GM18526 (cell line): ENCODE measurements around the gene NET1.

ENCODE experiments used
- POLR2A ChIP-seq: IDR thresholded peaks from 3 replicates; pipeline ENCODE4 v1.6.1; 2011; ENCODE audit not compliant: insufficient read length; ENCODE audit errors: extremely low read depth

The NET1 gene

GRCh38 chr10:5428133-5428532, 15.8 kb downstream of the NET1 start:
- no peak for TF ChIP-seq POLR2A

GRCh38 chr10:5433182-5433581, 20.8 kb downstream of the NET1 start:
- no peak for TF ChIP-seq POLR2A

- TF ChIP-seq POLR2A, result no peak
These were observed 21.8 kb downstream of the NET1 start for GRCh38 chr10:5434017-5434753.

GRCh38 chr10:5435328-5435727, 23.0 kb downstream of the NET1 start:
- TF ChIP-seq POLR2A, result no peak

- TF ChIP-seq POLR2A, result no peak
These were observed 27.8 kb downstream of the NET1 start for GRCh38 chr10:5440206-5440605.

- no peak for TF ChIP-seq POLR2A
These were observed 28.7 kb downstream of the NET1 start for GRCh38 chr10:5441106-5441505.

GRCh38 chr10:5442065-5442989, 30.0 kb downstream of the NET1 start:
- no peak for TF ChIP-seq POLR2A

- no peak for TF ChIP-seq POLR2A
These were observed 30.6 kb downstream of the NET1 start for GRCh38 chr10:5442990-5443370.

GRCh38 chr10:5443429-5443828, 31.1 kb downstream of the NET1 start:
- no peak for TF ChIP-seq POLR2A

- TF ChIP-seq POLR2A, result no peak
These were observed 32.6 kb downstream of the NET1 start for GRCh38 chr10:5445006-5445405.

GRCh38 chr10:5446390-5446926, 34.1 kb downstream of the NET1 start:
- peak; percentile 82 for TF ChIP-seq POLR2A

- no peak for TF ChIP-seq POLR2A
These were observed 34.7 kb downstream of the NET1 start for GRCh38 chr10:5447056-5447455.

- no peak for TF ChIP-seq POLR2A
These were observed 35.3 kb downstream of the NET1 start for GRCh38 chr10:5447611-5448071.

- no peak for TF ChIP-seq POLR2A
These were observed 36.1 kb downstream of the NET1 start for GRCh38 chr10:5448333-5449001.

- TF ChIP-seq POLR2A, result no peak
These were observed 36.9 kb downstream of the NET1 start for GRCh38 chr10:5449227-5449626.
